Measurements from ENCODE around the gene KPNA5. TPM values are rescaled to one million over a fixed set of nuclear protein-coding genes. Genes with fewer than 3 reads are reported as not detected.

The KPNA5 gene
- polyA plus RNA-seq, 1 experiment: 1.6 TPM

GRCh38 chr6:116779573-116780164 is 98.7 kb downstream of the KPNA5 start:
- peak; percentile 36 for TF ChIP-seq CTCF (IDR thresholded peaks at IDR 0.05; ENCODE audit: insufficient read depth, low read depth, low read length)
- ChIA-PET CTCF (interaction anchor here (1.0 to 2.8 kb wide), 4 partner anchors 11 to 68 kb away, joined by 3 to 12 read pairs (median 7); partner anchors contain the start of gene FAM162B), POLR2A (no interaction called here)
- H3K36me3 ChIP-seq (ENCODE audit: control insufficient read depth, insufficient read depth, low read length): no peaks in the 10 kb centered on the region
- H3K4me3 ChIP-seq (ENCODE audit: low read depth, low read length): no peak overlapping the region
- DNase-seq (ENCODE audit: low read depth): no peak
- H3K27me3 ChIP-seq (ENCODE audit: control insufficient read depth, insufficient read depth, low read length): no peaks in the 10 kb centered on the region

GRCh38 chr6:116783852-116784251 is 102.8 kb downstream of the KPNA5 start:
- H3K27me3 ChIP-seq (ENCODE audit: control insufficient read depth, insufficient read depth, low read length): no peaks in the 10 kb centered on the region
- no peaks in the 10 kb centered on the region for H3K36me3 ChIP-seq (ENCODE audit: control insufficient read depth, insufficient read depth, low read length)
- POLR2A ChIA-PET: no interaction called here
- no peak for DNase-seq (ENCODE audit: low read depth)
- no peak for TF ChIP-seq CTCF (IDR thresholded peaks at IDR 0.05; ENCODE audit: insufficient read depth, low read depth, low read length)
- H3K4me3 ChIP-seq (ENCODE audit: low read depth, low read length): no peak overlapping the region
- CTCF ChIA-PET: interaction anchor here (1.0 to 1.2 kb wide), 2 partner anchors 10 to 27 kb away, joined by 3 to 4 read pairs; no protein-coding TSS in a partner anchor

Other genes starting within 250 kb of the KPNA5 start
- gene CALHM6, start 219.8 kb upstream of the KPNA5 start, polyA plus RNA-seq (2011; rRNA removed): 0.75 and 0.78 TPM in 2 replicates
- gene CALHM5, start 169.6 kb upstream of the KPNA5 start, polyA plus RNA-seq (2011; rRNA removed): 4.4 and 6.6 TPM in 2 replicates
- gene TRAPPC3L, start 135.5 kb upstream of the KPNA5 start, polyA plus RNA-seq (2011; rRNA removed): 0.04 and 0.17 TPM in 2 replicates
- gene CALHM4, start 127.5 kb upstream of the KPNA5 start, polyA plus RNA-seq (2011; rRNA removed): not detected in 2 replicates
- 22.5 and 44.3 TPM in 2 replicates for gene RWDD1, start 109.7 kb upstream of the KPNA5 start, polyA plus RNA-seq (2011; rRNA removed)
- 0.09 and 0.13 TPM in 2 replicates for gene RSPH4A, start 64.7 kb upstream of the KPNA5 start, polyA plus RNA-seq (2011; rRNA removed)
- 4.4 and 6.3 TPM in 2 replicates for gene ZUP1, start 12.4 kb upstream of the KPNA5 start, polyA plus RNA-seq (2011; rRNA removed)
- gene FAM162B, start 84.5 kb downstream of the KPNA5 start, polyA plus RNA-seq (2011; rRNA removed): 6.4 and 9.9 TPM in 2 replicates
- not detected in 2 replicates for gene GPRC6A, start 147.9 kb downstream of the KPNA5 start, polyA plus RNA-seq (2011; rRNA removed)
- gene RFX6, start 196.0 kb downstream of the KPNA5 start, polyA plus RNA-seq (2011; rRNA removed): not detected in 2 replicates